Measurements from ENCODE around the gene GRB7.
"Not testable (repeated sequence)": the region's sequence is repeated elsewhere in the genome, so short reads cannot be mapped to it uniquely, and the experiment has no call there.

Gene GRB7

GRCh38 chr17:39722965-39723848 lies 14.5 kb upstream of the GRB7 start:
- no peak overlapping the region; the same call in 1 of the 2 replicates for H2AFZ ChIP-seq (ENCODE audit: low read depth, low read length)
- no peaks in the 10 kb centered on the region for H3K79me2 ChIP-seq (ENCODE audit: low read length)
- H3K4me1 ChIP-seq (ENCODE audit: low read length): peaks cover 6% of the 10 kb centered on the region; the same call in 1 of the 2 replicates
- H4K20me1 ChIP-seq (ENCODE audit: insufficient read depth, low read length): no peaks in the 10 kb centered on the region
- peak overlapping the region; percentile 80 for H3K4me3 ChIP-seq (ENCODE audit: low read length)
- no peaks in the 10 kb centered on the region for H3K9me3 ChIP-seq (ENCODE audit: insufficient read depth, low read length)
- H3K27ac ChIP-seq (ENCODE audit: low read length): no peak overlapping the region
- H3K9ac ChIP-seq (ENCODE audit: low read length): peak overlapping the region; percentile 56
- no peak for TF ChIP-seq EZH2phosphoT487 (IDR thresholded peaks at IDR 0.05; ENCODE audit: low read depth)
- TF ChIP-seq CTCF (IDR thresholded peaks at IDR 0.05; ENCODE audit: low read depth, low read length): no peak
- H3K4me2 ChIP-seq (ENCODE audit: low read length): peak overlapping the region; percentile 73
- H3K27me3 ChIP-seq (ENCODE audit: low read depth, low read length): no peaks in the 10 kb centered on the region
- H3K36me3 ChIP-seq (replicated peaks; ENCODE audit: low read depth, low read length): peaks cover 5% of the 10 kb centered on the region

- Histone ChIP-seq H3K27ac (ENCODE audit: low read length) (no peak overlapping the region), H4K20me1 (ENCODE audit: insufficient read depth, low read length) (no peaks in the 10 kb centered on the region), H3K4me2 (ENCODE audit: low read length) (no peak overlapping the region), H3K9me3 (ENCODE audit: insufficient read depth, low read length) (no peaks in the 10 kb centered on the region), H3K79me2 (ENCODE audit: low read length) (peaks cover 4% of the 10 kb centered on the region), H3K27me3 (ENCODE audit: low read depth, low read length) (no peaks in the 10 kb centered on the region), H3K9ac (ENCODE audit: low read length) (no peak overlapping the region), H2AFZ (ENCODE audit: low read depth, low read length) (no peak overlapping the region), H3K4me3 (ENCODE audit: low read length) (no peak overlapping the region), H3K36me3 (replicated peaks; ENCODE audit: low read depth, low read length) (peaks cover 14% of the 10 kb centered on the region), H3K4me1 (ENCODE audit: low read length) (peaks cover 11% of the 10 kb centered on the region)
- TF ChIP-seq EZH2phosphoT487 (IDR thresholded peaks at IDR 0.05; ENCODE audit: low read depth): no peak
- TF ChIP-seq CTCF (IDR thresholded peaks at IDR 0.05; ENCODE audit: low read depth, low read length): no peak
These were observed 13.0 kb upstream of the GRB7 start for GRCh38 chr17:39724731-39725130.

GRCh38 chr17:39725923-39726322 lies 11.8 kb upstream of the GRB7 start:
- not testable (repeated sequence) for H2AFZ ChIP-seq (ENCODE audit: low read depth, low read length); H3K9ac ChIP-seq (ENCODE audit: low read length); H3K27ac ChIP-seq (ENCODE audit: low read length); H4K20me1 ChIP-seq (ENCODE audit: insufficient read depth, low read length); H3K27me3 ChIP-seq (ENCODE audit: low read depth, low read length); H3K9me3 ChIP-seq (ENCODE audit: insufficient read depth, low read length); H3K79me2 ChIP-seq (ENCODE audit: low read length); H3K4me3 ChIP-seq (ENCODE audit: low read length); H3K4me2 ChIP-seq (ENCODE audit: low read length)
- peaks cover 12% of the 10 kb centered on the region for H3K4me1 ChIP-seq (ENCODE audit: low read length)
- peaks cover 14% of the 10 kb centered on the region for H3K36me3 ChIP-seq (replicated peaks; ENCODE audit: low read depth, low read length)

GRCh38 chr17:39726617-39727016 lies 11.1 kb upstream of the GRB7 start:
- Histone ChIP-seq H3K27ac (ENCODE audit: low read length) (no peak overlapping the region), H3K9ac (ENCODE audit: low read length) (no peak overlapping the region), H3K79me2 (ENCODE audit: low read length) (peaks cover 10% of the 10 kb centered on the region), H3K4me3 (ENCODE audit: low read length) (no peak overlapping the region), H4K20me1 (ENCODE audit: insufficient read depth, low read length) (no peaks in the 10 kb centered on the region), H2AFZ (ENCODE audit: low read depth, low read length) (no peak overlapping the region), H3K4me1 (ENCODE audit: low read length) (peaks cover 12% of the 10 kb centered on the region), H3K36me3 (replicated peaks; ENCODE audit: low read depth, low read length) (peaks cover 14% of the 10 kb centered on the region), H3K9me3 (ENCODE audit: insufficient read depth, low read length) (no peaks in the 10 kb centered on the region), H3K4me2 (ENCODE audit: low read length) (no peak overlapping the region), H3K27me3 (ENCODE audit: low read depth, low read length) (no peaks in the 10 kb centered on the region)
- TF ChIP-seq CTCF (IDR thresholded peaks at IDR 0.05; ENCODE audit: low read depth, low read length): no peak
- no peak for TF ChIP-seq EZH2phosphoT487 (IDR thresholded peaks at IDR 0.05; ENCODE audit: low read depth)
